ENCODE data around the gene GZMH.
"Not testable (repeated sequence)": the region's sequence is repeated elsewhere in the genome, so short reads cannot be mapped to it uniquely, and the experiment has no call there.

Gene GZMH

GRCh38 chr14:24609655-24610344 is at the start of gene GZMH:
Gene GZMH (minus strand): TSS chr14:24609685. CDS start chr14:24609613, 72 bp downstream.
- H3K4me3 ChIP-seq (ENCODE audit: low read length) = no peak within 1 kb of the TSS
- no peak for DNase-seq (ENCODE audit: low read depth)
- TF ChIP-seq, protein P1, sequence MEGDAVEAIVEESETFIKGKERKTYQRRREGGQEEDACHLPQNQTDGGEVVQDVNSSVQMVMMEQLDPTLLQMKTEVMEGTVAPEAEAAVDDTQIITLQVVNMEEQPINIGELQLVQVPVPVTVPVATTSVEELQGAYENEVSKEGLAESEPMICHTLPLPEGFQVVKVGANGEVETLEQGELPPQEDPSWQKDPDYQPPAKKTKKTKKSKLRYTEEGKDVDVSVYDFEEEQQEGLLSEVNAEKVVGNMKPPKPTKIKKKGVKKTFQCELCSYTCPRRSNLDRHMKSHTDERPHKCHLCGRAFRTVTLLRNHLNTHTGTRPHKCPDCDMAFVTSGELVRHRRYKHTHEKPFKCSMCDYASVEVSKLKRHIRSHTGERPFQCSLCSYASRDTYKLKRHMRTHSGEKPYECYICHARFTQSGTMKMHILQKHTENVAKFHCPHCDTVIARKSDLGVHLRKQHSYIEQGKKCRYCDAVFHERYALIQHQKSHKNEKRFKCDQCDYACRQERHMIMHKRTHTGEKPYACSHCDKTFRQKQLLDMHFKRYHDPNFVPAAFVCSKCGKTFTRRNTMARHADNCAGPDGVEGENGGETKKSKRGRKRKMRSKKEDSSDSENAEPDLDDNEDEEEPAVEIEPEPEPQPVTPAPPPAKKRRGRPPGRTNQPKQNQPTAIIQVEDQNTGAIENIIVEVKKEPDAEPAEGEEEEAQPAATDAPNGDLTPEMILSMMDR (conservative IDR thresholded peaks at IDR 0.05; ENCODE audit: low read length) = no peak

- not testable (repeated sequence) for DNase-seq (ENCODE audit: low read depth); H3K4me3 ChIP-seq (ENCODE audit: low read length)
Measured at GRCh38 chr14:24648361-24648760, 38.9 kb upstream of the GZMH start.

- no peak for DNase-seq (ENCODE audit: low read depth)
- H3K4me3 ChIP-seq (ENCODE audit: low read length) = no peak overlapping the region
- TF ChIP-seq, protein P1 (conservative IDR thresholded peaks at IDR 0.05; ENCODE audit: low read length) = no peak
Measured at GRCh38 chr14:24639905-24640304, 30.4 kb upstream of the GZMH start.

DNA sequence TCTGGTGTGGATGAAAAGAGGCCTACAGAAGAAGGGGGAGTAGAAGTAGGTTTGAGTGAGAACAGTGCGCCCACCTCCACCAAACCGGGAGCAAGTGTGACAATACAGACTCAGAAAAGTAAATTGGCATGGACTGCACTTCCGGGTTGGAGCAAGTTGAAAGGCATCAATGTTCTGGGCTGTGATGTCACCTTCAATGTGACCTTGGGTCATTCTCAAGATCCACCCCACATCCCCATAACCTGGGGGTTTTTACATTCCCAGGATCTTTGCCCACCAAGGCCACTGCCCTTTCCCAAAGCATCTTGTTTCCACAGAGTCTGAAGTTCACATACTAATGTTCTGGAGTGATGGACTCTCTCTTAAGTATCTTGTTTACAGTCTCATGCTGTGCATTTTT is 29.8 kb upstream of the GZMH start:
- TF ChIP-seq, protein P1 (conservative IDR thresholded peaks at IDR 0.05; ENCODE audit: low read length) = no peak
- H3K4me3 ChIP-seq (ENCODE audit: low read length) = no peak overlapping the region
- DNase-seq (ENCODE audit: low read depth) = no peak

GRCh38 chr14:24634158-24634557 is 24.7 kb upstream of the GZMH start, which contains the start of gene GZMB:
Gene GZMB (minus strand): TSS chr14:24634190. CDS start chr14:24634160, 30 bp downstream.
- no peak for DNase-seq (ENCODE audit: low read depth)
- TF ChIP-seq, protein P1 (conservative IDR thresholded peaks at IDR 0.05; ENCODE audit: low read length) = no peak
- no peak within 1 kb of the TSS for H3K4me3 ChIP-seq (ENCODE audit: low read length)

DNA sequence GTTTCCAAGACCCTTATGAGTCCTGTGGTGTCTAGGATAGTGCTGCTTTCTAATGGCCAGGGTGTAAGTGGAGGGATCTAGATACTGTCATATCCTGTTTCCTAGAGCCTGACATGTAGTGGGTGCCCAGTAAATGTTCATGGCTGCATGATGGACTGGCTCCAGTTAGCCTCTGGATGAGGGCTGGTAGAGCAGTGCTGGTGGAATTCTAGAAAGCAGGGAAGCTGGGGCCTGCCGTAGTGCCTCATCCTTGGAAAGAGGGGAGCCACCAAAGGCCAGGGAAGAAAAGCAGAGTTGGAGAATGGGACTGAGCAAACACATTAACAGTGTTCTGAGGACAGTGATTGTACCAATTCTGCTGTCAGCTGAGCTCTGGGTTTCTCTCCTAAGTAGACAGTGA is 23.9 kb upstream of the GZMH start:
- TF ChIP-seq, protein P1 (conservative IDR thresholded peaks at IDR 0.05; ENCODE audit: low read length) = no peak
- no peak overlapping the region for H3K4me3 ChIP-seq (ENCODE audit: low read length)
- no peak for DNase-seq (ENCODE audit: low read depth)

GRCh38 chr14:24632761-24633160 is 23.3 kb upstream of the GZMH start:
- TF ChIP-seq, protein P1 (conservative IDR thresholded peaks at IDR 0.05; ENCODE audit: low read length) = no peak
- no peak for DNase-seq (ENCODE audit: low read depth)
- no peak overlapping the region for H3K4me3 ChIP-seq (ENCODE audit: low read length)
